ENCODE results near the gene LSR.

Gene LSR

GRCh38 chr19:35306473-35307246, 57.9 kb downstream of the LSR start:
- no peak for DNase-seq

- no peak for DNase-seq
These were observed 59.1 kb downstream of the LSR start for GRCh38 chr19:35307931-35308330.

GRCh38 chr19:35308910-35309309, 60.1 kb downstream of the LSR start:
- DNase-seq, result no peak

GRCh38 chr19:35309481-35310279, 60.9 kb downstream of the LSR start:
- DNase-seq, result no peak

GRCh38 chr19:35310331-35310730, 61.5 kb downstream of the LSR start:
- no peak for DNase-seq

GRCh38 chr19:35310811-35311465, 62.1 kb downstream of the LSR start:
- DNase-seq, result no peak

GRCh38 chr19:35311901-35312665, 63.3 kb downstream of the LSR start:
- DNase-seq, result no peak

GRCh38 chr19:35313587-35313986, 64.8 kb downstream of the LSR start:
- no peak for DNase-seq

GRCh38 chr19:35314031-35314430, 65.2 kb downstream of the LSR start:
- no peak for DNase-seq

- DNase-seq, result no peak
These were observed 66.2 kb downstream of the LSR start for GRCh38 chr19:35314858-35315470.

GRCh38 chr19:35315883-35316282, 67.1 kb downstream of the LSR start:
- DNase-seq, result no peak

- no peak for DNase-seq
These were observed 67.8 kb downstream of the LSR start for GRCh38 chr19:35316560-35316959.

All from NCI-H1092 treated with DMSO at 0.1 percent for 48 hours (cell line).